ENCODE measurements around the gene ADCY2.

DNA sequence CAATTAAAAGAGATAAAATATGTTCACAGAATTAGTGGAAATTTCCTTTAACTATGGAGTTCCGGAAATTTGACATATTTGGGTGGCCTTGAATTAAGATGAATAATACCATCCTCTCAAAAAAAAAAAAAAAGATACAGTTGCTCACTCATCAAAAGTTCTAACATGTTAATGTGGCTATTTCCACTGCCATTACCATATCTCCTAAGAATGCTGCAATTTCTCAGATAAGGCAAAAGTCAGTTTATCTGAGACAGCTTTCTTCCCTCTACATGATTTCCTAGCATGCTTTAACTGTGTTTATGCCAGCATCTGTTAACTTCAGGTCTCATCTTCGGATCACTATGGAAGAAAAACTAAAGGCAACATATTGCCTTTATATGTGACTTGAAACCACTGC lies 470.3 kb downstream of the ADCY2 start:
- TF ChIP-seq EP300 (IDR thresholded peaks at IDR 0.05) (no peak), CTCF (IDR thresholded peaks at IDR 0.05) (no peak), POLR2AphosphoS5 (IDR thresholded peaks at IDR 0.05) (no peak), POLR2A (IDR thresholded peaks at IDR 0.05; ENCODE audit: low read depth) (no peak)
